K562 (cell line): ENCODE results near the gene PPP1R1C. TPM values are rescaled to one million over a fixed set of nuclear protein-coding genes. Genes with fewer than 3 reads are reported as not detected.

Experiments
- ATAC-seq: fragments of 200-7000 bp; cut with Tn5 transposase; 3 replicates; pipeline ENCODE4 v1.9.1; 2020; ENCODE audit warnings: moderate library complexity
- BruUV-seq: library from RNA; stranded (reverse); fragments of 400-500 nt; replicated peaks from 2 replicates; lab custom pipeline; 2021; lab: Mats Ljungman, UMichigan
- CTCF ChIA-PET: fragments of 300-600 bp; formaldehyde crosslinking; extraction: SDS; loops from one replicate; lab custom pipeline; 2021; ENCODE audit warnings: low intra/inter-chr PET ratio; lab: Yijun Ruan, JAX
- POLR2A ChIA-PET: fragments of 300-600, 350-650 bp; sonication (Branson Sonifier 250); formaldehyde crosslinking; extraction: SDS; loops from one replicate; lab custom pipeline; 2021; ENCODE audit warnings: antibody characterized with exemption, inconsistent platforms; lab: Yijun Ruan, JAX
- DNase-seq, 4 experiments: peaks; one replicate each; pipeline versions ENCODE4 v3.0.0 to v3.0.0-alpha.2; 2011 to 2018; ENCODE audit warnings: low spot score in 3 of 4, mixed read lengths in 3 of 4; ENCODE audit errors: extremely low read depth in 1 of 4
- FAIRE-seq: peaks from 2 replicates; lab custom pipeline; 2011; peaks lifted over from hg19 to GRCh38; lab: Jason Lieb, UNC
- H2AFZ ChIP-seq: 2 replicates; pipeline ENCODE4 v1.6.0; 2011; ENCODE audit warnings: low read depth, low read length, control low read depth, inconsistent platforms
- H3K27ac ChIP-seq: fragments of 200-600 bp; 3 replicates; pipeline ENCODE4 v1.8.0; 2011; ENCODE audit warnings: low read depth, mild to moderate bottlenecking, control low read depth, inconsistent platforms, low read length, moderate library complexity, mixed read lengths; ENCODE audit errors: extremely low read depth
- H3K27me3 ChIP-seq, 2 experiments: fragments of 300-600 bp in 1 of 2; 2 replicates in 1 of 2; 3 replicates in 1 of 2; pipeline versions ENCODE4 v1.6.0 to v1.8.0; 2011; ENCODE audit warnings: inconsistent platforms in 2 of 2, low read length in 2 of 2, mild to moderate bottlenecking in 1 of 2, mixed read lengths in 1 of 2, moderate library complexity in 1 of 2; ENCODE audit not compliant: control insufficient read depth in 2 of 2, insufficient read depth in 2 of 2
- H3K36me3 ChIP-seq: fragments of 300-600 bp; 3 replicates; pipeline ENCODE4 v1.8.0; 2011; ENCODE audit warnings: mild to moderate bottlenecking, low read length, inconsistent platforms; ENCODE audit not compliant: control insufficient read depth, insufficient read depth
- H3K4me1 ChIP-seq, 2 experiments: fragments of 200-600 bp in 1 of 2; replicated peaks in 1 of 2; 2 replicates in 1 of 2; 3 replicates in 1 of 2; pipeline versions ENCODE4 v1.5.1 to v1.8.0; 2011; ENCODE audit warnings: inconsistent platforms in 2 of 2, low read length in 2 of 2, mild to moderate bottlenecking in 1 of 2, mixed read lengths in 1 of 2, moderate library complexity in 1 of 2; ENCODE audit not compliant: control insufficient read depth in 2 of 2, insufficient read depth in 2 of 2
- H3K4me2 ChIP-seq: 2 replicates; pipeline ENCODE4 v1.6.1; 2011; ENCODE audit warnings: low read length, control low read depth, inconsistent platforms, mixed read lengths; ENCODE audit not compliant: insufficient read depth
- H3K4me3 ChIP-seq: fragments of 200-600 bp; sonication (generic), shearing (Covaris generic); 2 replicates; pipeline ENCODE4 v1.5.1; 2016; ENCODE audit warnings: control low read depth, inconsistent platforms
- H3K79me2 ChIP-seq: fragments of 200-600 bp; 3 replicates; pipeline ENCODE4 v1.8.0; 2011; ENCODE audit warnings: low read length, inconsistent platforms; ENCODE audit not compliant: control insufficient read depth, insufficient read depth
- H3K9ac ChIP-seq, 2 experiments: 2 replicates each; pipeline versions ENCODE4 v1.6.0 to v1.6.1; 2011; ENCODE audit warnings: low read depth in 2 of 2, low read length in 2 of 2, control low read depth in 1 of 2, inconsistent platforms in 1 of 2, mild to moderate bottlenecking in 1 of 2, mixed read lengths in 1 of 2; ENCODE audit not compliant: insufficient read depth in 1 of 2
- H3K9me1 ChIP-seq: one replicate; pipeline ENCODE4 v1.6.0; 2011; ENCODE audit warnings: inconsistent platforms, mild to moderate bottlenecking, low read length, moderate library complexity; ENCODE audit not compliant: control insufficient read depth, insufficient read depth
- H3K9me3 ChIP-seq: replicated peaks from 2 replicates; pipeline ENCODE4 v1.5.1; 2011; ENCODE audit warnings: low read depth, low read length, inconsistent platforms; ENCODE audit not compliant: control insufficient read depth, insufficient read depth
- H4K20me1 ChIP-seq: replicated peaks from 2 replicates; pipeline ENCODE4 v1.6.1; 2011; ENCODE audit warnings: low read length, inconsistent platforms, mixed read lengths; ENCODE audit not compliant: control insufficient read depth, insufficient read depth
- ATF7 ChIP-seq: fragments of 450-650 bp; IDR thresholded peaks from 2 replicates; pipeline ENCODE4 v1.7.1; 2014; ENCODE audit warnings: mild to moderate bottlenecking, moderate library complexity
- CEBPG ChIP-seq, 3 experiments: fragments of 200-800 bp in 1 of 3; sonication (Bioruptor generic) in 1 of 3; sonication (generic) in 1 of 3; formaldehyde crosslinking in 1 of 3; IDR thresholded peaks in 2 of 3; conservative IDR thresholded peaks in 1 of 3; 2 replicates each; pipeline versions ENCODE4 v1.6.1 to v1.8.0; 2016 to 2022; ENCODE audit warnings: missing compliant biosample characterization in 2 of 3, missing genetic modification characterization in 2 of 3, mild to moderate bottlenecking in 1 of 3, missing genetic modification reagents in 1 of 3
- CREB1 ChIP-seq, 2 experiments: sonication (generic) in 1 of 2; formaldehyde crosslinking in 1 of 2; IDR thresholded peaks; 2 replicates each; pipeline versions ENCODE4 v1.6.1 to v1.8.0; 2012 to 2022; ENCODE audit warnings: inconsistent platforms in 1 of 2, mild to moderate bottlenecking in 1 of 2, missing genetic modification reagents in 1 of 2, moderate library complexity in 1 of 2
- CREM ChIP-seq: IDR thresholded peaks from 2 replicates; pipeline ENCODE4 v1.6.1; 2014; ENCODE audit warnings: antibody characterized with exemption, low read depth
- KAT7 ChIP-seq: sonication (generic); formaldehyde crosslinking; IDR thresholded peaks from 2 replicates; pipeline ENCODE4 v1.8.0; 2022; ENCODE audit warnings: missing genetic modification reagents, mild to moderate bottlenecking, borderline replicate concordance
- NCOA1 ChIP-seq: fragments of 450-650 bp; IDR thresholded peaks from 2 replicates; pipeline ENCODE4 v1.6.1; 2016; ENCODE audit warnings: low read depth
- PKNOX1 ChIP-seq: fragments of 450-650 bp; IDR thresholded peaks from 2 replicates; pipeline ENCODE4 v1.6.1; 2016
- PPARD ChIP-seq: fragments of 250-450 bp; sonication (Bioruptor Pico); IDR thresholded peaks from 2 replicates; pipeline ENCODE4 v1.8.0; 2022; ENCODE audit warnings: inconsistent platforms, mild to moderate bottlenecking, moderate library complexity
- RHOXF2B ChIP-seq: fragments of 250-450 bp; sonication (Bioruptor Pico); conservative IDR thresholded peaks from 2 replicates; pipeline ENCODE4 v1.5.1; 2021
- SREBF2 ChIP-seq: sonication (generic); formaldehyde crosslinking; IDR thresholded peaks from 2 replicates; pipeline ENCODE4 v1.4.0; 2020; ENCODE audit warnings: mild to moderate bottlenecking, missing genetic modification reagents
- TARDBP ChIP-seq: fragments of 450-650 bp; IDR thresholded peaks from 2 replicates; pipeline ENCODE4 v1.6.1; 2016
- TCF7L2 ChIP-seq: fragments of 150-350 bp; IDR thresholded peaks from 2 replicates; pipeline ENCODE4 v1.6.1; 2016; ENCODE audit warnings: low read depth, mild to moderate bottlenecking, low read length, moderate library complexity
- TRIM24 ChIP-seq, 2 experiments: fragments of 450-650 bp; IDR thresholded peaks; 2 replicates each; pipeline ENCODE4 v1.6.1; 2016
- ZC3H8 ChIP-seq: fragments of 450-650 bp; IDR thresholded peaks from 2 replicates; pipeline ENCODE4 v1.6.1; 2017
- ZNF124 ChIP-seq: sonication (generic); formaldehyde crosslinking; IDR thresholded peaks from 2 replicates; pipeline ENCODE4 v1.8.1; 2022; ENCODE audit warnings: missing genetic modification reagents
- ZNF354B ChIP-seq: fragments of 250-450 bp; sonication (Bioruptor Pico); IDR thresholded peaks from 2 replicates; pipeline ENCODE4 v1.4.0; 2020
- ZNF449 ChIP-seq: fragments of 250-450 bp; sonication (Bioruptor Pico); IDR thresholded peaks from 2 replicates; pipeline ENCODE4 v1.8.0; 2022; ENCODE audit warnings: moderate library complexity, mild to moderate bottlenecking, inconsistent platforms
- ZNF77 ChIP-seq: fragments of 250-450 bp; sonication (Bioruptor Pico); IDR thresholded peaks from 2 replicates; pipeline ENCODE4 v1.5.0; 2020
- WGBS: fragments of 100-300 bp; shearing (Covaris generic); methylation state at CpG from one replicate; pipeline ENCODE4 v1.1.6; 2016; ENCODE audit warnings: low coverage, mixed read lengths; ENCODE audit not compliant: insufficient coverage; ENCODE audit errors: missing lambda C conversion rate; 5-methylcytosine and 5-hydroxymethylcytosine counted together
- in situ Hi-C: fragments of 300-500 bp; cut with MboI; formaldehyde crosslinking; loops from 4 replicates; pipeline ENCODE4 v1.15.0; 2018; ENCODE audit warnings: inconsistent platforms, mixed read lengths
- intact Hi-C: fragments of 100-400 bp; cut with micrococcal nuclease; formaldehyde crosslinking; loops from 2 replicates; pipeline ENCODE4 v1.14.2; 2022
- polyA plus RNA-seq, 8 experiments: library from polyadenylated mRNA; depleted of rRNA in 4 of 8; stranded (reverse) in 5 of 8; unstranded in 3 of 8; fragments of >200 nt; fragmentation: Nextera tagmentation in 2 of 8; fragmentation: Illumina TruSeq in 1 of 8; extraction: Ambion mirVana in 2 of 8; extraction: Trizol in 1 of 8; gene quantifications; 2 replicates each; pipeline versions ENCODE4 v1.2.1 to v1.2.3, GENCODE V29; 2011 to 2014; ENCODE audit warnings: inconsistent platforms in 1 of 8, missing spikeins in 1 of 8
- total RNA-seq, 7 experiments: library from RNA; depleted of rRNA in 6 of 7; stranded (reverse); fragments of >200 nt in 6 of 7; fragmentation: Illumina TruSeq in 2 of 7; extraction: Trizol in 2 of 7; gene quantifications; 2 replicates each; pipeline versions ENCODE4 v1.2.1 to v1.2.3, GENCODE V29; 2011 to 2021; ENCODE audit warnings: low replicate concordance in 1 of 7
- TF ChIP-seq, protein P1 (sequence below): fragments of 450-650 bp; conservative IDR thresholded peaks from 2 replicates; pipeline ENCODE4 v1.6.1; 2016; ENCODE audit warnings: missing genetic modification characterization, low read depth, mild to moderate bottlenecking, control low read depth, missing compliant biosample characterization

Gene PPP1R1C
- total and polyA plus RNA-seq, 9 of the 15 experiments (the other 6 are each of a cell fraction or from before 2014, with no cell fraction given) = 0.09 to 0.64 (median 0.40) TPM; not detected in 2

DNA sequence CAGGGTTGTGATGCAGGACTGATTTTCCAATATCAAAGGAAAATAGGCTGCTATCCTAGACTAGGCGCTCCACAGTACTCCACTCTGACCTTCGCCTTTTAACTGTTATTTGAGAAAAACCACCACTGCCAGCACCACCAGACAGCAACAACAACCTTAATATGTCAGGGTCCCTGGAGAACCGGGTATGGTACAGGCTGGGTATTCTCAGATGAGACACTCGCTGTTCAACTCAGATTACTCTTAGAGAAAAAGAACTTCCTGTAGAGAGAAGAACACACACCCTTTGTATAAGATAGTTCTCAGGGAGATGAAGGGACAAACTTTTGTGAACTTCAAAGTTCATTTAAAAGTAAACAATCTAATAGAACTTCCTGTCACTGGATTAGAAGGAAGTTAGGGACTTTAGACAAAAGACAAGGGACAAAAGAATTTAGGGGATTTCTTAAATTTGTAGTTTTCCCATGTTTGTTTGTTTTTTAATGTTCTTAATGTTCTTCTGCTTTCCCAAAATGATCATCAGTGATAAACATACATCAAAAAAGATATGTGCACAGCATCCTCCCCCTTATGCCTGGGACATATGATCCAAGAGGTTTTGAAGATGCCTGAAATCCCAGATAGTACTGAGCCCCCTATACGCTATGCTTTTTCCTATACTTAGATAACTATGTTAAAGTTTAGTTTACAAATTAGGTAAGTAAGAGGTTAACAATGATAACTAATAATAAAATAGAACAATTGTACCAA lies 41.3 kb upstream of the PPP1R1C start (continued):
- no peak for TF ChIP-seq SREBF2
- TF ChIP-seq KAT7 (CRISPR knock-in tag) = no peak
- TF ChIP-seq, protein P1, sequence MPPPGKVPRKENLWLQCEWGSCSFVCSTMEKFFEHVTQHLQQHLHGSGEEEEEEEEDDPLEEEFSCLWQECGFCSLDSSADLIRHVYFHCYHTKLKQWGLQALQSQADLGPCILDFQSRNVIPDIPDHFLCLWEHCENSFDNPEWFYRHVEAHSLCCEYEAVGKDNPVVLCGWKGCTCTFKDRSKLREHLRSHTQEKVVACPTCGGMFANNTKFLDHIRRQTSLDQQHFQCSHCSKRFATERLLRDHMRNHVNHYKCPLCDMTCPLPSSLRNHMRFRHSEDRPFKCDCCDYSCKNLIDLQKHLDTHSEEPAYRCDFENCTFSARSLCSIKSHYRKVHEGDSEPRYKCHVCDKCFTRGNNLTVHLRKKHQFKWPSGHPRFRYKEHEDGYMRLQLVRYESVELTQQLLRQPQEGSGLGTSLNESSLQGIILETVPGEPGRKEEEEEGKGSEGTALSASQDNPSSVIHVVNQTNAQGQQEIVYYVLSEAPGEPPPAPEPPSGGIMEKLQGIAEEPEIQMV = no peak
- TF ChIP-seq ZNF354B (CRISPR knock-in tag) = no peak

GRCh38 chr2:181944914-181945291 lies 40.8 kb upstream of the PPP1R1C start:
- no peaks in the 10 kb centered on the region for H4K20me1 ChIP-seq
- no peak overlapping the region for H3K9ac ChIP-seq
- ChIA-PET POLR2A (no interaction called here), CTCF (no interaction called here)
- no peak overlapping the region for H2AFZ ChIP-seq
- in situ Hi-C loops (no loop called here), intact Hi-C loops (no loop called here)
- BruUV-seq = no TSS peak
- H3K9me3 ChIP-seq = no peaks in the 10 kb centered on the region
- H3K4me2 ChIP-seq = peak overlapping the region; percentile 22; the same call in 1 of the 2 replicates
- H3K36me3 ChIP-seq = no peaks in the 10 kb centered on the region
- 4% methylated on average over 8 of the region's 8 CpGs for WGBS
- H3K27ac ChIP-seq = no peak overlapping the region
- peak; percentile 46; the same call in 2 of the 3 replicates for ATAC-seq
- peaks cover 0 to 2% of the 10 kb centered on the region in 2 experiments; a peak in 1 of 5 replicates for H3K27me3 ChIP-seq
- H3K4me1 ChIP-seq = no peaks in the 10 kb centered on the region; a peak in 1 of 5 replicates
- H3K9me1 ChIP-seq = no peaks in the 10 kb centered on the region
- no peaks in the 10 kb centered on the region for H3K79me2 ChIP-seq
- peak in 1 of 4 experiments; percentile 12 for DNase-seq
- no peak overlapping the region for H3K4me3 ChIP-seq
- no peak for FAIRE-seq
- no peak for TF ChIP-seq ZNF77 (CRISPR knock-in tag)
- peak; percentile 61 for TF ChIP-seq PKNOX1
- TF ChIP-seq CREM = peak; percentile 77
- peak; percentile 84 for TF ChIP-seq NCOA1
- peak; percentile 81 for TF ChIP-seq CREB1 (IDR thresholded peaks at IDR 0.05)
- peak; percentile 67; the same call in 1 of the 2 replicates for TF ChIP-seq CREB1 (CRISPR knock-in tag; IDR thresholded peaks at IDR 0.05)
- TF ChIP-seq ZNF449 = no peak
- TF ChIP-seq TCF7L2 = no peak
- TF ChIP-seq TARDBP = peak; percentile 58; the same call in 1 of the 2 replicates
- no peak for TF ChIP-seq ZC3H8
- no peak for TF ChIP-seq RHOXF2B (CRISPR knock-in tag)
- no peak for TF ChIP-seq ZNF124 (CRISPR knock-in tag)
- peak in 1 of 2 experiments; percentile 10; a peak in 1 of 4 replicates for TF ChIP-seq TRIM24 (IDR thresholded peaks at IDR 0.05)
- TF ChIP-seq CEBPG (CRISPR knock-in tag; IDR thresholded peaks at IDR 0.05) = no peak
- peak in 1 of 2 experiments; percentile 50; a peak in 2 of 4 replicates for TF ChIP-seq CEBPG (tag; conservative IDR thresholded peaks at IDR 0.05 in 1 of 2, IDR thresholded peaks at IDR 0.05 in 1 of 2)
- TF ChIP-seq ATF7 = peak; percentile 19; the same call in 1 of the 2 replicates
- TF ChIP-seq PPARD (CRISPR knock-in tag) = no peak
